Mesendoderm (in vitro differentiated cells): ENCODE measurements around the gene FYB1.
A peak's percentile ranks its signal among the peaks of the same experiment; 100 is the strongest.

Experiments
- DNase-seq: peaks from one replicate; pipeline ENCODE4 v3.0.0; 2013
- H2AK5ac ChIP-seq: 2 replicates; pipeline ENCODE4 v1.6.1; 2013; ENCODE audit warnings: low read length, inconsistent platforms
- H2BK120ac ChIP-seq: 2 replicates; pipeline ENCODE4 v1.6.1; 2013; ENCODE audit warnings: low read depth, mild to moderate bottlenecking, low read length, moderate library complexity, mixed read lengths
- H2BK15ac ChIP-seq: replicated peaks from 2 replicates; pipeline ENCODE4 v1.6.1; 2013; ENCODE audit warnings: low read depth, mild to moderate bottlenecking, moderate library complexity
- H2BK5ac ChIP-seq: 2 replicates; pipeline ENCODE4 v1.6.1; 2013; ENCODE audit warnings: low read length, inconsistent platforms
- H3K18ac ChIP-seq: 2 replicates; pipeline ENCODE4 v1.6.1; 2013; ENCODE audit warnings: mild to moderate bottlenecking, low read length, mixed read lengths
- H3K23ac ChIP-seq: one replicate; pipeline ENCODE4 v1.6.1; 2013; ENCODE audit warnings: low read length
- H3K27ac ChIP-seq: 2 replicates; pipeline ENCODE4 v1.5.1; 2013; ENCODE audit warnings: low read depth, mild to moderate bottlenecking, inconsistent platforms, low read length, moderate library complexity
- H3K27me3 ChIP-seq: 2 replicates; pipeline ENCODE4 v1.6.1; 2013; ENCODE audit warnings: low read length, control low read depth, mild to moderate bottlenecking, inconsistent platforms; ENCODE audit not compliant: insufficient read depth, poor library complexity
- H3K36me3 ChIP-seq: 2 replicates; pipeline ENCODE4 v1.6.1; 2013; ENCODE audit warnings: low read length, inconsistent platforms; ENCODE audit not compliant: control insufficient read depth, insufficient read depth
- H3K4ac ChIP-seq: one replicate; pipeline ENCODE4 v1.6.1; 2013; ENCODE audit warnings: low read depth, mild to moderate bottlenecking, low read length, moderate library complexity
- H3K4me1 ChIP-seq: 2 replicates; pipeline ENCODE4 v1.6.1; 2013; ENCODE audit warnings: low read depth, low read length, inconsistent platforms; ENCODE audit not compliant: control insufficient read depth
- H3K4me2 ChIP-seq: 2 replicates; pipeline ENCODE4 v1.6.1; 2013; ENCODE audit warnings: low read length
- H3K4me3 ChIP-seq: 2 replicates; pipeline ENCODE4 v1.5.1; 2013; ENCODE audit warnings: mild to moderate bottlenecking, low read length
- H3K56ac ChIP-seq: one replicate; pipeline ENCODE4 v1.6.1; 2013; ENCODE audit warnings: low read length
- H3K79me1 ChIP-seq: 2 replicates; pipeline ENCODE4 v1.6.1; 2013; ENCODE audit warnings: low read length, inconsistent platforms
- H3K79me2 ChIP-seq: 2 replicates; pipeline ENCODE4 v1.6.1; 2013; ENCODE audit warnings: mild to moderate bottlenecking, low read length; ENCODE audit not compliant: control insufficient read depth, insufficient read depth
- H3K9ac ChIP-seq: 2 replicates; pipeline ENCODE4 v1.6.1; 2013; ENCODE audit warnings: low read length, inconsistent platforms
- H4K5ac ChIP-seq: one replicate; pipeline ENCODE4 v1.6.1; 2013; ENCODE audit warnings: low read length
- H4K8ac ChIP-seq: one replicate; pipeline ENCODE4 v1.6.1; 2013; ENCODE audit warnings: low read depth, mild to moderate bottlenecking, control low read depth, low read length, moderate library complexity
- WGBS: extraction: QIAGEN DNeasy Blood & Tissue Kit; methylation state at CpG from one replicate; pipeline ENCODE4 v1.1.7; 2013; ENCODE audit warnings: low lambda C conversion rate, missing lambda C conversion rate; ENCODE audit not compliant: insufficient coverage; ENCODE audit errors: extremely low coverage; 5-methylcytosine and 5-hydroxymethylcytosine counted together

FYB1 gene

DNA sequence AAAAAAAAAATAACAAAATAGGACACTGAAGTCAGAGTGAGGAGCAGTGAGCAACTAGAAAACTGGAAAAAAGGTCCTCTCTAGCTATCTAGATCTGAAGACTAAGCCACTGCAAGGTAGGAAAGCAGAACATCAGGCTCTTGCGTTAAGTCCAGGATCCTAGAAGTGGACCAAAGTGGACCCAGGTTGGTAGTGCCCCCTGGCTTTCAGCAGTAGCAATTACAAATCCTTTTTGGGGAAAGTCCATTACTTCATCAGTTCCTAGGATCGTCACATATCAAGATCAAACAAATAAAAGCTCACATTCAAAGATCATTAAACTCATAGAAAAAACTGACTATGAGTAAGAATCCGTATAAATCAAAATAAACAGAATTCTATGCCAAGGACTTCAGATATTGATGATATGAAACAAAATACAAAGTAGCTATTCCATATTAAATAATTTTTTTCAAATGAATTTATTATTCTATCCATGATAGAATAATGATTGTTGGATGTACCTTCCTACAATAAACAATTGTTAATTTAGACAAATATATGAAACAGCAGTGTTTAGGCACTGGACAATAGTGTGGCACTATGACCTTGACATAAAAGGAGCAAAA, 138.7 kb downstream of the FYB1 start:
- Histone ChIP-seq H2AK5ac (no peak overlapping the region), H2BK5ac (no peak overlapping the region), H3K79me1 (no peaks in the 10 kb centered on the region), H3K36me3 (no peaks in the 10 kb centered on the region), H3K4ac (no peak overlapping the region), H3K4me2 (no peak overlapping the region), H2BK120ac (no peak overlapping the region), H3K27me3 (no peaks in the 10 kb centered on the region), H3K79me2 (no peaks in the 10 kb centered on the region), H3K4me1 (no peaks in the 10 kb centered on the region), H3K27ac (no peak overlapping the region), H3K4me3 (no peak overlapping the region), H2BK15ac (no peak overlapping the region), H3K56ac (no peak overlapping the region), H3K9ac (no peak overlapping the region), H4K8ac (no peak overlapping the region), H4K5ac (no peak overlapping the region), H3K18ac (no peak overlapping the region), H3K23ac (no peak overlapping the region)
- DNase-seq, result peak; percentile 75
- WGBS, result no CpG with 5 or more reads among the region's 3 CpGs

DNA sequence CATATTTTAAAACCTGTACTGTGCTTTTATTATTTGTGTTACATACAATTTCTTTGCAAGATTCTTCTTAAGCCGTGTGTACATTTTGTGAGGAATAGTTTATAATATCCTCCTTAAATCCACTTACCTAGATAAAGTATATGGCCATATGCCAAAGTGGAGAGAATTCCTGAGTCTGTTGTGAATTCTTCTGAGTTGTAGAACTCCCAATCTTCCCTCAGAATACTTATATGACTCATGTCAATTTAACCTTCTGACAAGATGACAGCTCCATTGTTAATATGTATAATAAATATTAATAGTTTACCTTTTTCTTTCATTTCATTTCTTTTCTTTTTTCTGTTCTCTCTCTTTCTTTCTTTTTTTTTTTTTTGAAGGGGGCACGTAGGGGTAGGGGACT, 139.2 kb downstream of the FYB1 start:
- no peak overlapping the region for H3K56ac ChIP-seq
- H3K79me1 ChIP-seq, result no peaks in the 10 kb centered on the region
- no peak overlapping the region for H2BK5ac ChIP-seq
- no peak overlapping the region for H3K27ac ChIP-seq
- H3K23ac ChIP-seq, result no peak overlapping the region
- no peaks in the 10 kb centered on the region for H3K27me3 ChIP-seq
- H3K4me3 ChIP-seq, result no peak overlapping the region
- no peak overlapping the region for H3K18ac ChIP-seq
- H3K4me1 ChIP-seq, result no peaks in the 10 kb centered on the region
- no peak overlapping the region for H4K5ac ChIP-seq
- no peaks in the 10 kb centered on the region for H3K36me3 ChIP-seq
- no peak overlapping the region for H3K4ac ChIP-seq
- no peak for DNase-seq
- no peak overlapping the region for H3K9ac ChIP-seq
- no CpG with 5 or more reads among the region's 2 CpGs for WGBS
- no peak overlapping the region for H2AK5ac ChIP-seq
- no peak overlapping the region for H2BK120ac ChIP-seq
- no peak overlapping the region for H3K4me2 ChIP-seq
- H4K8ac ChIP-seq, result no peak overlapping the region
- H2BK15ac ChIP-seq, result no peak overlapping the region
- H3K79me2 ChIP-seq, result no peaks in the 10 kb centered on the region

DNA sequence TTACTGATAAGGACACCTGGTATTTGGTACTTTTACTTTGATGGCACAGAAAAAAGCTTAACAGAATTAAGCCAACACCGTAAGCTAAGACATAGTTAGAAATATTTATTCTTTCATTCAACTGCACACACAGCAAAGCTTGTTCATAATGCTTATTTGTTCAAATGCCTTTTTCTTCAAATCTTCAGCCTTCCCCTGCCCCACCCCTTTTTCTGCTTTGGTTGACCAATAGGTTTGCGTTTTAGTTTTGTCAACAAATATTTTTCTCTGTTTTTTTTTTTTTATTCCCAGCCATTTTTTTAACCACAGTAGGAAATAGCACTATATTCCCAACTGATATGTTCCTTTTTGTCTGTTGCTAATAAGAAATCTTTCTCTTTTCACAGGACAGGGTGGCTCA, 140.2 kb downstream of the FYB1 start:
- no peak overlapping the region for H3K9ac ChIP-seq
- H4K5ac ChIP-seq, result no peak overlapping the region
- H3K4ac ChIP-seq, result no peak overlapping the region
- H2AK5ac ChIP-seq, result no peak overlapping the region
- no peaks in the 10 kb centered on the region for H3K79me2 ChIP-seq
- no peak overlapping the region for H3K27ac ChIP-seq
- H3K4me2 ChIP-seq, result no peak overlapping the region
- H4K8ac ChIP-seq, result no peak overlapping the region
- no peaks in the 10 kb centered on the region for H3K4me1 ChIP-seq
- no peak for DNase-seq
- H3K56ac ChIP-seq, result no peak overlapping the region
- no peak overlapping the region for H3K23ac ChIP-seq
- no peak overlapping the region for H2BK15ac ChIP-seq
- H3K79me1 ChIP-seq, result no peaks in the 10 kb centered on the region
- H3K27me3 ChIP-seq, result no peaks in the 10 kb centered on the region
- H2BK5ac ChIP-seq, result no peak overlapping the region
- H2BK120ac ChIP-seq, result no peak overlapping the region
- no peaks in the 10 kb centered on the region for H3K36me3 ChIP-seq
- no CpG with 5 or more reads among the region's 2 CpGs for WGBS
- H3K4me3 ChIP-seq, result no peak overlapping the region
- H3K18ac ChIP-seq, result no peak overlapping the region

DNA sequence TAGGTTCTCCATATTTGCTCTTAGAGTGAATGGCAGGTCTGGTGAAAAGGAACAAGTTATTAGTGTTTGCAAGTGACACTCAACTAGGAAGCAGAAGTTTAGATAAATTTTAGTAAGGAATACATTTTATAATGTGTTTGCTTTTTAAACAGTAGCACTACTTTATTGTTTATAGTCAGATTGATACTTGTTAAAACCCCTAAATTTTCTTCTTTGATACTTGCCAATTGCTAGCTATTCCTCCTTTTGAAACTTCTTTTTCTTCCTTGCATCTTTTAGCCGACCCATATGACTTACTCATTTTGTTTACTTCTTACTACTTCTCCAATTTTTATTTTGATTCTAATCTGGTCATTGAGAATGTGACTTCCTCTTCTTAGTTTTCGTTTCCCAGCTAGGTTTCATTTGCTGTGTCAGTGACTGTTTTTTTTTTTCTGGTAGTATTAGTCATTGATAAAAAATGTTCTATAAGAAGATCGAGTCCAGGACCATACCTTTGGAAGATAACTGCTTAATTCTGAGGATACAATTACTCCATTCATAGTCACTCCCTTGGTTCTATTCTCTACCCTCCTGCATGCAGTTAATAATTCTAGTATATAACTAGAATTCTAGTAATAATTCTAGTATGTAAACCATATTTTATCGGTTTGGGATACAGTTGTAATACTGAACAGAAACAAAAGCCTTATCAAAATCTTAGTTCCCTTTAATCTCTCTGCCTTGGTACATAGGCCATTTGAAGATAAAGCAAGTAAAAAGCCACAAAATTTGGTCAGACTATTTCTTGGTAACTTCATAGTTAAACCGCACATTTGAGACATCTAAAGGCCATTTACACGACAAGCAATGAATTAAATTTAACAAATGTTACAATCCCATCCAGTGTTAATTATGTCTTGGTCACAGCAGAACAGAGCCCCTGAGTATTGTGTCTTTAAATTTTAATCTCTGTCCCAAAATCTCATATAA, 142.3 kb downstream of the FYB1 start:
- Histone ChIP-seq H3K27ac (no peak overlapping the region), H3K4me2 (no peak overlapping the region), H3K9ac (no peak overlapping the region), H4K5ac (no peak overlapping the region), H4K8ac (no peak overlapping the region), H3K56ac (no peak overlapping the region), H3K4ac (no peak overlapping the region), H2BK120ac (no peak overlapping the region), H3K18ac (no peak overlapping the region), H3K79me1 (no peaks in the 10 kb centered on the region), H2BK15ac (no peak overlapping the region), H3K4me3 (no peak overlapping the region), H3K4me1 (no peaks in the 10 kb centered on the region), H3K36me3 (no peaks in the 10 kb centered on the region), H3K23ac (no peak overlapping the region), H2BK5ac (no peak overlapping the region), H3K79me2 (peaks cover 5% of the 10 kb centered on the region), H2AK5ac (no peak overlapping the region), H3K27me3 (no peaks in the 10 kb centered on the region)
- no CpG with 5 or more reads among the region's 6 CpGs for WGBS
- no peak for DNase-seq

DNA sequence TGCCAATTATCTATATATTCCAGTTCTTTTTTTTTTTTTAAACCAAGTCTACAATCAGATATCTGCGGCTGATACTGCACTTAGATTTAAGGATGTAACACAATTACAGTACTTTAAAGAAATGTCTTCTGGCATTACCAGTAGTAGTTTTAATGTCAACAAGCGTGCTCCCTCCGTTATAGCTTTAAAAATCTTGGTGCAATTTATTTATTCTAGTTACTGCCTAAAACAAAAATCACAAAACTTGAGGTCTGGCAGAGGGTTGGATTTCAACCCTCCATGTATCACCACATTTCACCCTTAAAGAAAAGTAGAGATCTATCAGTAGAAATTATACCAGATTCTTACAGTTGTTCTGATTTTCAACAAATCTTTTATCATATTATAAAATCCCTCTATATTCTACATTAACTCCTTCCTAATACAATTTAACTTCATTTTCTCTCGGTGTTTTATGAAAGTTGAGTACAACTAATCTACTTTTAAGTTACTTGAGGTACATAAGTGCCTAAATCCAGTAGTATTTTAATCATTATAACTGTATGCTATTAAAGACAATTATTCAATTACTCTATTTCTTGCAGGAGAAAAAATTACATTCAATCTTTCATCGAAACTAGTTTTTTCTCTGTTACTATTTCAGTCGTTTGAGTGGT, 143.1 kb downstream of the FYB1 start:
- Histone ChIP-seq H2AK5ac (no peak overlapping the region), H3K9ac (no peak overlapping the region), H3K79me2 (peaks cover 6% of the 10 kb centered on the region), H3K27ac (no peak overlapping the region), H3K4ac (no peak overlapping the region), H3K27me3 (no peaks in the 10 kb centered on the region), H3K4me2 (no peak overlapping the region), H3K36me3 (no peaks in the 10 kb centered on the region), H3K56ac (no peak overlapping the region), H2BK15ac (no peak overlapping the region), H3K4me1 (no peaks in the 10 kb centered on the region), H2BK5ac (no peak overlapping the region), H3K79me1 (no peaks in the 10 kb centered on the region), H3K4me3 (no peak overlapping the region), H2BK120ac (no peak overlapping the region), H4K5ac (no peak overlapping the region), H3K23ac (no peak overlapping the region), H3K18ac (no peak overlapping the region), H4K8ac (no peak overlapping the region)
- no peak for DNase-seq
- 100% methylated on average over 1 of the region's 6 CpGs for WGBS
